HG02571 (cell line): Measurements from ENCODE around the gene DCPS.
"Not testable (repeated sequence)": the region's sequence is repeated elsewhere in the genome, so short reads cannot be mapped to it uniquely, and the experiment has no call there.

Experiments used
- ATAC-seq: cut with Tn5 transposase; IDR thresholded peaks from one replicate; pipeline ENCODE4 v1.9.1; 2021; ENCODE audit warnings: mild to moderate bottlenecking, moderate library complexity; ENCODE audit not compliant: unreplicated experiment

DCPS gene

GRCh38 chr11:126303623-126304456 lies at the start of gene DCPS:
Gene DCPS (plus strand): TSS chr11:126304060. CDS start chr11:126304081, 21 bp downstream.
- peak; percentile 87 for ATAC-seq

- ATAC-seq = no peak
Measured at GRCh38 chr11:126254819-126255218, 49.0 kb upstream of the DCPS start.

- not testable (repeated sequence) for ATAC-seq
Measured at GRCh38 chr11:126255507-126255906, 48.4 kb upstream of the DCPS start.

GRCh38 chr11:126256216-126256615 lies 47.6 kb upstream of the DCPS start:
- ATAC-seq = no peak

- no peak for ATAC-seq
Measured at GRCh38 chr11:126257144-126257543, 46.7 kb upstream of the DCPS start.

GRCh38 chr11:126257764-126258163 lies 46.1 kb upstream of the DCPS start:
- ATAC-seq = no peak

- no peak for ATAC-seq
Measured at GRCh38 chr11:126262216-126262615, 41.6 kb upstream of the DCPS start.

GRCh38 chr11:126263489-126263888 lies 40.4 kb upstream of the DCPS start:
- no peak for ATAC-seq

GRCh38 chr11:126265811-126266210 lies 38.0 kb upstream of the DCPS start:
- no peak for ATAC-seq

GRCh38 chr11:126267650-126268049 lies 36.2 kb upstream of the DCPS start:
- no peak for ATAC-seq

- ATAC-seq = peak; percentile 0
Measured at GRCh38 chr11:126268361-126268707, 35.5 kb upstream of the DCPS start.

GRCh38 chr11:126268708-126269579 lies 34.9 kb upstream of the DCPS start, which contains the start of the genes FOXRED1 and SRPRA:
Gene FOXRED1 (plus strand): TSS chr11:126269154. CDS start chr11:126269207, 53 bp downstream.
Gene SRPRA (minus strand): TSS chr11:126268895. CDS start chr11:126268804, 91 bp downstream.
- peak; percentile 99 for ATAC-seq

GRCh38 chr11:126277322-126277721 lies 26.5 kb upstream of the DCPS start:
- no peak for ATAC-seq

GRCh38 chr11:126277780-126278179 lies 26.1 kb upstream of the DCPS start:
- no peak for ATAC-seq

- ATAC-seq = no peak
Measured at GRCh38 chr11:126279191-126279590, 24.7 kb upstream of the DCPS start.

- ATAC-seq = no peak
Measured at GRCh38 chr11:126280595-126280994, 23.3 kb upstream of the DCPS start.

GRCh38 chr11:126281245-126281644 lies 22.6 kb upstream of the DCPS start:
- no peak for ATAC-seq

- no peak for ATAC-seq
Measured at GRCh38 chr11:126281666-126282175, 22.1 kb upstream of the DCPS start.

- ATAC-seq = no peak
Measured at GRCh38 chr11:126282361-126282735, 21.5 kb upstream of the DCPS start.

GRCh38 chr11:126282736-126283591 lies 20.9 kb upstream of the DCPS start, which contains the start of gene TIRAP:
Gene TIRAP (plus strand): TSS chr11:126283093. CDS start chr11:126290895, 7,802 bp downstream.
- ATAC-seq = peak; percentile 63
